Right atrium auricular region (tissue), 2 donors: ENCODE measurements around the gene ELMO1. TPM values are rescaled to one million over a fixed set of nuclear protein-coding genes. Genes with fewer than 3 reads are reported as not detected.

Experiments used
- DNase-seq: peaks from one replicate; pipeline ENCODE4 v3.0.0-alpha.2; 2019; ENCODE audit warnings: low spot score
- H3K27ac ChIP-seq, 2 donors: fragments of 200-600 bp; sonication (generic); 1 replicate in 1 of 2; 2 replicates in 1 of 2; pipeline ENCODE4 v1.5.1; 2016 to 2019
- H3K27me3 ChIP-seq, 2 donors: fragments of 200-600 bp; sonication (generic); one replicate each; pipeline versions ENCODE4 v1.5.1 to v1.6.0; 2017 to 2019
- H3K36me3 ChIP-seq: fragments of 200-600 bp; sonication (generic); one replicate; pipeline ENCODE4 v1.5.1; 2016
- H3K4me1 ChIP-seq, 2 donors: fragments of 200-600 bp; sonication (generic); one replicate each; pipeline versions ENCODE4 v1.5.1 to v1.6.0; 2017 to 2019
- H3K4me3 ChIP-seq, 2 donors: fragments of 200-600 bp; sonication (generic); 1 replicate in 1 of 2; 2 replicates in 1 of 2; pipeline ENCODE4 v1.5.1; 2017 to 2019; ENCODE audit warnings: mild to moderate bottlenecking in 1 of 2, moderate library complexity in 1 of 2
- H3K9me3 ChIP-seq, 2 donors: fragments of 200-600 bp; sonication (generic); one replicate each; pipeline ENCODE4 v1.5.1; 2019
- CTCF ChIP-seq, 2 donors: fragments of 200-600 bp; sonication (generic); IDR thresholded peaks; one replicate each; pipeline ENCODE4 v1.5.1; 2019; ENCODE audit warnings: antibody characterized with exemption in 2 of 2
- total RNA-seq, 2 donors: library from RNA; depleted of rRNA; stranded (reverse); fragments of >200 nt; gene quantifications; one replicate each; pipeline ENCODE4 v1.1.0, GENCODE V29; 2016

The ELMO1 gene
- total RNA-seq, 2 donors from 2014 or later, result 24.4 to 45.1 TPM

GRCh38 chr7:36961097-36961496, 487.6 kb downstream of the ELMO1 start:
- no peak for TF ChIP-seq CTCF (IDR thresholded peaks at IDR 0.05)

GRCh38 chr7:36960105-36960504, 488.6 kb downstream of the ELMO1 start:
- Histone ChIP-seq H3K4me1 (no peaks in the 10 kb centered on the region), H3K27me3 (no peaks in the 10 kb centered on the region), H3K27ac (no peak overlapping the region), H3K36me3 (no peaks in the 10 kb centered on the region), H3K4me3 (no peak overlapping the region), H3K9me3 (no peaks in the 10 kb centered on the region)
- DNase-seq, result no peak
- TF ChIP-seq CTCF (IDR thresholded peaks at IDR 0.05), result no peak

More at GRCh38 chr7:36961097-36961496, 487.6 kb downstream of the ELMO1 start:
- H3K27ac ChIP-seq, result no peak overlapping the region
- no peak overlapping the region for H3K4me3 ChIP-seq
- no peaks in the 10 kb centered on the region for H3K9me3 ChIP-seq
- H3K27me3 ChIP-seq, result no peaks in the 10 kb centered on the region
- DNase-seq, result no peak
- H3K36me3 ChIP-seq, result no peaks in the 10 kb centered on the region
- H3K4me1 ChIP-seq, result no peaks in the 10 kb centered on the region

- Histone ChIP-seq H3K27ac (no peak overlapping the region), H3K9me3 (no peaks in the 10 kb centered on the region), H3K36me3 (no peaks in the 10 kb centered on the region), H3K4me3 (no peak overlapping the region), H3K27me3 (no peaks in the 10 kb centered on the region), H3K4me1 (no peaks in the 10 kb centered on the region)
- no peak for DNase-seq
- no peak for TF ChIP-seq CTCF (IDR thresholded peaks at IDR 0.05)
Measured at GRCh38 chr7:36958111-36958733, 490.4 kb downstream of the ELMO1 start.

- H3K9me3 ChIP-seq, result no peaks in the 10 kb centered on the region
- no peak for DNase-seq
- H3K27me3 ChIP-seq, result no peaks in the 10 kb centered on the region
- H3K36me3 ChIP-seq, result no peaks in the 10 kb centered on the region
- no peak for TF ChIP-seq CTCF (IDR thresholded peaks at IDR 0.05)
- H3K4me1 ChIP-seq, result no peaks in the 10 kb centered on the region
- H3K4me3 ChIP-seq, result no peak overlapping the region
- H3K27ac ChIP-seq, result no peak overlapping the region
Measured at GRCh38 chr7:36957620-36958019, 491.0 kb downstream of the ELMO1 start.

GRCh38 chr7:36956814-36957213, 491.9 kb downstream of the ELMO1 start:
- Histone ChIP-seq H3K36me3 (no peaks in the 10 kb centered on the region), H3K27ac (no peak overlapping the region), H3K27me3 (no peaks in the 10 kb centered on the region), H3K4me1 (no peaks in the 10 kb centered on the region), H3K4me3 (no peak overlapping the region), H3K9me3 (no peaks in the 10 kb centered on the region)
- TF ChIP-seq CTCF (IDR thresholded peaks at IDR 0.05), result no peak
- DNase-seq, result no peak
